NCI-H510A (cell line): ENCODE measurements around the gene SLC24A2.
"Not testable (repeated sequence)": the region's sequence is repeated elsewhere in the genome, so short reads cannot be mapped to it uniquely, and the experiment has no call there.

ENCODE experiments used
- DNase-seq: peaks from one replicate; lab custom pipeline; 2025; lab: John Stamatoyannopoulos, UW

The SLC24A2 gene

DNA sequence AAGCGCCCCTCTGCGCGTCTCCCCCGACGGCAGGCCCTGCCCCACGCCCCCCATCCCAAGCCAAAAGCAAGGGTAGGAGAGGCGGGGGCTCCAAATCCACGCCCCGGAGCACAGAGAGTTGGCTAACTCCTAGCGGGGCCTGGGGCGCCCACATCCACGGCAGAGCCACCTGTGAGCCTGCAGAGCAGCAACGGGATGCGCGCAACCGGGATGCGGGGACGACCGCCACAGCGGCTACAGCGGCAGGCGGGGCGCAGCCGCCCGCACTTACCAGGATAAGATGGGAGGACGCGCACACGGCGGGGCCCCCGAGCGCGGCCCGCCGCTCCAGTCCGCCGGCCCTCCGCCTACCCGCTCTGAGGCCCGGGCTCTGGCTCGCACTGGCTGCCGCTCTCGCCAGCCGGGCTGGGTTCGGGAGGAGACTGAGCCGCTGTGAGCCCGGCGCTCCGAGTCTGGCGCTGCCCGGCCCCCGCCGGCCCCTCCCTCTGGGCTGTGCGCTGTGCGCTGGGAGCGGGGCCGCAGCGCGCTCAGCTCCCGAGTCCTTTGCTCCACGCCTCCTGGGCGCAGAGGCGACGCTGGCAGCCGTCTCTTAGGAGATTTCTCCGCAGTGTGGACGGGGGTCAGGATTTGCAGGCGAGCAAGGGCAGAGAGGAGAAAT is at the start of gene SLC24A2:
SLC24A2 (minus strand) TSS at position 424 of the 658 bp plus-strand sequence.
- no peak for DNase-seq

DNA sequence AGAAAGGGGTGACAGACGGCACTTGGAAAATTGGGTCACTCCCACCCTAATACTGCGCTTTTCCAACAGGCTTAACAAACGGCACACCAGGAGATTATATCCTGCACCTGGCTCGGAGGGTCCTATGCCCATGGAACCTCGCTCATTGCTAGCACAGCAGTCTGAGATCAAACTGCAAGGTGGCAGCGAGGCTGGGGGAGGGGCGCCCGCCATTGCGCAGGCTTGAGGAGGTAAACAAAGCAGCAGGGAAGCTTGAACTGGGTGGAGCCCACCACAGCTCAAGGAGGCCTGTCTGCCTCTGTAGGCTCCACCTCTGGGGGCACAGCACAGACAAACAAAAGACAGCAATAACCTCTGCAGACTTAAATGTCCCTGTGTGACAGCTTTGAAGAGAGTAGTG is 44.5 kb upstream of the SLC24A2 start:
- DNase-seq = not testable (repeated sequence)

DNA sequence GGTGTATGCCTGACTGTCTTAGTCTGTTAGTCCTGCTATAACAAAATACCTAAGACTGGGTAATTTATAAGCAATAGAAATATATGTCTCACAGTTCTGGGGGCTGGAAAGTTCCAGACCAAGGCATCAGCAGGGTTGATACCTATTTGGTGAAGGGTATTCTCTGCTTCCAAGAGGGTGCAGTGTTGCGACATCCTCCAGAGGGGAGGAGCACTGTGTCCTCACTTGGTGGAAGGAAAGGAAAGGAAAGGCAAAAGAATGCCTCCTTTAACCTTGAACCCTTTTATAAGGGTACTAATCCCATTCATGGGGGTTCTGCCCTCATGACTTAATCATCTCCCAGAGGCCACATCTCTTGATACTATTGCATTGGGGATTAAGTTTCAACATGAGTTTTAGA is 42.0 kb upstream of the SLC24A2 start:
- no peak for DNase-seq

DNA sequence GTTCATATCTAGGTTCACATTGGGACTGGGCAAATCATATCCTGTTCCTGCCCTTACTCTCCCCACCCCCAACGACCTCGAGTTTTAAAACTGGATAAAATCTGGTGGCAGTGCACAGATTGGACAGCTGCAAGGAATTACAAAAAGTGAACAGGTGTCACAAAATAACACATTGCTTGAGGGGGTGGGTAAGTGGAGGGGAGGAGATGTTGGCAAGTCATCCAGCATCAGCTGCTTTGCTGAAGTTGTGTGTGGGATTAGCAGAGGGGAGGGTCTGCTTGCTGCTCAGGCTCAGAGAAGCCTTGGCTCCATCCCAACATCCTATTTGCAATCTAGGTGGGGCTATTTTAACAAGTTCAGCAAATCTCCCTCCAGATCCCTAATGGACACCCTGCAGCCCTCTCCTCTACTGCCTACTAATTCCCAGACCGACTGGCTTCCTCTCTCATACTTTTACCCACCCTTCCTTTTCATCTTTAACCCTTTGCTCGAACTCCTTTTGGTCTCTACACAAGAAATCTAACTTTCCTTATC is 39.8 kb upstream of the SLC24A2 start:
- DNase-seq = no peak

DNA sequence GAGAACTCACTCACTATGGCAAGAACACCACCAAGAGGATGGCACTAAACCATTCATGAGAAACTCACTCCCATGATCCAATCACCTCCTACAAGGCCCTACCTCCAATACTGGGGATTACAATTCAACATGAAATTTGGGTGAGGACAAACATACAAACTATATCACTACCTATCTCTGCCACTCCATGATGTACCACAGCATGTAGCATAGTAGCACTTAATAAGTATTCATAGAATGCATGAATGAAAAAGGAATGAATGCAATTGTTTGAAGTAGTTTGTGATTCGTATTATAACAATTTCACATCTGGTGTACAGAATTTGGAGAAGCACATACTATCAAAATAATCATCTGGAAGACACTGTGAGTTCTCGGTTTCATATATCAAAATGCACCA is 27.9 kb upstream of the SLC24A2 start:
- DNase-seq = no peak

DNA sequence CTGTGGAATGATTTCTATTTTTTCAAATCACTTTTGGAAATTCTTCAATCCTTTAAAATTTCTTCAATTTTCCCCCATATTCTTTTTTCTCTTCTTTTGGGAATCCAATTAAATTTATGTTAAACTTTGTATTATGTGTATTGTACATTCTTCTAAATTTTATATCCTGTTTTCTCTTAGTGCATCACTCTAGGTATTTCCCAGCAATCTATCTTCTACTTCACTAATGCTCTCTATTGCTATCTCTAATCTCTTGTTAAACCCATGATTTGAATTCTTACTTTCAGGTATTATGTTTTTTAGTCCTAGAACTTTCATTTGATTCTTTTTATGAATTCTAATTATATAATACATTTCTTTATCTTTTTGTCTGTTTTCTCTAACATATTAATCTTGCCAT is 23.4 kb upstream of the SLC24A2 start:
- DNase-seq = no peak

DNA sequence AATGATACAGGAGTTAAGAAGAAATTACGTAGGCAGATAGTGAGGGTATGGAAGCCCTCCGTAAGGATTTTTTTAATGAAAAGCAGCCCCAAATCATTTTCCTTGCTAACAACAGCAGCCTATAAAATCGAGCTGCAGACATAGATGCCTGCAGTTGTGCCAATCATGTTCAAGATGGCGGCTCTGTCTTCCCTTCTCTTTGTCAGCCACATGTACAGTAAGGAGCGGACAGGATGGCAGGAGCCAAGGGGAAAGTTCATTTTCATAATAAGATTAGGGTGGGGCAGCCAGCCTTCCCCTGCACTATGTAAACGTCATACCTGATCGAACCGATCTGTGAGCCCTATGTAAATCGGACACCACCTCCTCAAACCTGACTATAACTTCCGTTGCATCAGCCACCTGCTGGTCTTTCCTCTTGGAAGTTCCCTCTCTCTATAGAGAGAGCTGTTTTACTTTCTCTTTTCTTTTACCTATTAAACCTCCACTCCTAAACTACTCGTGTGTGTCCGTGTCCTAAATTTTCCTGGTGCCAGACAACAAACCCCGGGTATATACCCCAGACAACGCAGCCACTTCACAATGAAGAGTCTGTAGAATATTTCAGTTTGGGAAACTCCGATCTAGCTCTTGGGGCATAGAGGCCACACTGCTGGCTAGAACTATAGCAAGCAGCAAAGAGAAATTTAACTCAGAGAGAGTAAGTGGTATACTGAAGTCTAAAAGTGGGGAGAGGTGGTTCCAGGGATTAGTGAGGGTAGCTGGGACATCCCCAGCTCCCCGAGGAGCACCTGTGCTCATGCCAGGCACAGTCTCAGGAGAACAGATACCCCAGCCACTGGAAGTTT is 20.8 kb upstream of the SLC24A2 start:
- no peak for DNase-seq

DNA sequence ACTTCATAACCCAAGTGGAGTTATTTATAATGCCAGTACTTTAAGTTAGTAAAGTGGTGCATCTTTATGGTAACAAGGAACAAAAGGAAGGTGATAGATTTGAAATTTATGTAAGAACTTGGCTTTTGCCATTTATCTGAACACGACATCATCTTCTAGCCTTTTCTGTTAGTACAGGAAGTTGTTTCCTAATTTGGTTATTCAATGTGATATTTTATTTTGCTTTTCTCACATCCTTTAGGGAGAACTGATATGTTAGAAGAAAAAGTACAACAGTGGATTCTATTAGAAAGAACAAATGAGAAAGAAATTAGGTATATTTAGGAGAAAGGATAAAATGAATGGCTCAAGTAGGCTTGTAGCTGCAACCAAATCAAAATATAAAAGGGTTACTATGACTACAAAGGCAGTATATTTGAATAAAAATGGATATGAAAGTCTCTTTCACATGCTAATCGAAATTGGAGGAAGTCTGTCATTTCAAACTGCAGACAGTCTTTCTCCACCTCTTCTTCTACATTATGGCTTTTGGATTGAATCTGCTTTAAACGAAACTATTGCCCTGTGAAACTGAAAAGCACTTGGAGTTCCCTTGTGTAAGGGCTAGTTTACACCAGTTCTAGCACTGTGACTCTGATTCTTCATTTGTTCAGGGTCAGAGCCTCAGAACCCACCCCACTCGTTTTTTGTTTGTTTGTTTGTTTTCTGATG is 18.5 kb upstream of the SLC24A2 start:
- DNase-seq = no peak

DNA sequence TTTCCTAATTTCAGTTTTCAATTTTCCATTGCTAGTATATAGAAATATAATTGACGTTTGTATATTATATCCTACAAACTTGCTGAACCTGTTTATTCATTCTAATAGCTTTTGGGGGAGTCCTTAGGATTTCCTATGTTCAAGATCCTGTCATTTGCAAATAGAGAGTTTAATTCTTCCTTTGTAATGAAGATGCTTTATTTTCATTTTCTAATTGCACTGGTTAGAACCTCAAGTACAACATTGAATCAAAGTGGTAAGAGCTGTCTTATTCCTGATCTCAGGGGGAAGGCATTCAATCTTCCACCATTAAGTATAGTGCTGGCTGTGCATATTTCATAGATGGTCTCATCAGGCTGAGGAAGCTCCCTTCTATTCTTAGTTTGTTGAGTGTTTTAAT is 15.6 kb upstream of the SLC24A2 start:
- DNase-seq = no peak

DNA sequence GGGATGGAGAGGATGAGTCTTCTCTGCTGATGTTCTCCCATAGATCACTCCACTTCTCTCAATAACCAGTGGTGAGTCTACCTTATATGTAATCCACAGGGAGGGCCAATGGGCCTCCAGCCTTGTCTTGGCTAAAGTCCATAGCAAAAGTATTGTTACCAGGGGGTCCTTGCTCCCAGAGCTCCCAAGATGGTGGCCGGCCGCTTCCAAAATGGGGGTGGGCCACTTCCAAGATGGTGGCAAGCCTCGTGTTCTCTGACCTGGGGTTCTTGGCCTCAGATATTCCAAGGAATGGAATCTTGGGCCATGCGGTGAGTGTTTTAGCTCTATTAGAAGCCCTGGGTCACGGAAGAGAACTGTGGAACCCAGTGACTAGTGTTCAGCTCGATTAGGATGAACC is 12.0 kb upstream of the SLC24A2 start:
- no peak for DNase-seq

DNA sequence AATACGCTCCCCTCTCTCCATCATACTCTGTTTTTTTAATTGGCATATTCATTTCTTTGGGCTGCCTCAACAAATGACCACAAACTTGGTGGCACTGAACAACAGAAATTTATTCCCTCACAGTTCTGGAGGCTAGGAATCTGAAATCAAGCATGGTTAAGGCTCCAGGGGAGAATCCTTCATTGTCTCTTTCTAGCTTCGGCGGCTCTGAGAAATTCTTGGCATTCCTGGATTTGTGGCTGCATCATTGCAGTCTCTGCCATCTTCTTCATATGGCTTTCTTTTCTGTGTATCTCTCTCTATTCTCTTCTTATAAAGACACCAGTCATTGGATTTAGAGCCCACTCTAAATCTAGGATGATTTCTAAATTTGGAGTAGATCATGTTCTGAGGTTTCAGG is 10.9 kb upstream of the SLC24A2 start:
- no peak for DNase-seq

DNA sequence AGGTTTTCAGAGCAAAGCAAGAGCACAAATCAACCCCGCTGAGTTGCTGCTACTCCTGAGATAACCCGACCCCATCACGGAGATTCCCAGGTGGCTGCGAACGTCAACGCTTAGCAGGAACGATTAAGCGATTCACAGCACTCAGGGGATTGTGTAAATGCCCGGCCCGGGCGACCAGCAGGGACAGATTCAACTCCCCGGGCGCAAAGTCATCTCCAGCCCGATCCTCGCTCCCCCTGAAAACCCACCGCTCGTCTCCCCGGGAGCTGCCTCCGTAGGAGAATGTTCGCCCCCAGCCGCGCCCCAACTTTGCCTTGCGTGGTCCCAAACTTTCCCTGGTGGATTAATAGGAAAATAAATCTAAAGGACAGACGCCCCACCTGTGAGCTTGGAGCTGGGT is 685 bp downstream of the SLC24A2 start:
- no peak for DNase-seq

DNA sequence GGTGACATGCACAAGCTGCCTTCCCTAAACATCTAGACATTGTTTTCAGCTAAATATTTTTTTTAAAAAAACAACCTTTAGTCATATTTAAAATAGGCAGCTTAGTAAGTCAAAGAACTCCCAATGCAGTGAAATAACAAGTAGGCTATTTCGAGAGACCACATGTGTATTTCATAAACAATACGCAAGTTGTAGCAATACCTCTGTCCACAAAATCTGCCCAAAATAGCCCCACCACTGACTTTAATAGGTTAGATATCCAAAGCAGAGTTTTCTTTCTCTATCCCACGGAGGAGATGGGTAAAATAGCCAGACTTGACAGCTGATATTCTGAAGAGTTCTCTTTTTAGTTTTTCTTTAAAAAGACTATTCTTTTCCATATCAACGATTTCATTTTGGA is 1.2 kb downstream of the SLC24A2 start:
- DNase-seq = no peak

DNA sequence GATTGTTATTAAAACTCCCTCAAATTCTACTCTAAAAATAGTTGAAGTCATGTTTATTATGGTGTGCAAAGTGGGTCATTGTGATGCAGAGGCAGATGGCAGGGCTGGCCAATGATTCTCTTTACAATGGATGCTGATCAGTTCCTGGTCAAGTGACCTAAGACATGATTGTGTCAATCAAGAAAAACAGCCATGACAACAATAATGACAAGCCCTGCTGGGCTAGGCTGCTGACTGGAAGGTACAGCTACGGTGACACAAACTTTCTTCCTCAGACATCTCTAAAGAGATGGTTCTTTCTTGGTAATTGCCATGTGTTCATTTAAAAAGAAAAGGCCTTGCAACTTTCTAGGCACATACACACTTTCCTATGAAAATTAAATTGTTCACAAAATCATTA is 3.6 kb downstream of the SLC24A2 start:
- DNase-seq = no peak

DNA sequence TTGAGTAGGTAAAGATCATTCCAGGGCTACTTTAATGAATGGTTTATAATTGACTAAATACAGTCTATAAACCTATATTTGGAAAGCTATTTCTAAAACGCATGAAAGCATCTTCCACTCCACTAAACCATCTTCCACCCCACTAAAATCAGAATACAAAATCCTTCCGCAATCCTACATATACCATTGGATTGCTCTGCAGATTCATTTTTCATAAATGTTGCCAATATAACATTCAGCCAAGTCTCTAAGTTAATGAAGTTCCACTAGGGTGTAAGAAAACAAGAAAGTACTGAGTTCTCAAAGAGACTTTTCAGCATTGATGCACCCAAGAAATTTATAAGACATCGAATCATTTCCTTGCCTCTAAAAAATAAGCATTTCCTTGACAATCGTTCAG is 4.7 kb downstream of the SLC24A2 start:
- DNase-seq = no peak

DNA sequence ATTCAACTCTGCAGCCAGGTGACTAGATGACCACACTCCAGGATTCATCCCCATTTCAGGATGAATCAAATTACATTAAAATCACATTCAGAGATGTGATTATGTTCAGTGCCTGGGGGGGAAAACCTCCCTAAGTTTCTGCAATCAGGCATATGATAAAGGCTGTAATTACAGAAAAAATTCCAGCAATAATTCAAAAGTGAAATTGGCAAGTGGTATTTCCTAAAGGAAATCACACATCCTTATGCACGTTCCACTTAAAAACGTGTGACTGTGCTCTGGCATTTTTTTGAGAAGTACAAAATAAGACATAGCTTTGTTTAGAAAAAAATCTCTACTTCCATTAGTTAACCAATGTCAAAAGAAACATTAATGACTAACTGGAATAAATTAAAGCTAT is 5.3 kb downstream of the SLC24A2 start:
- DNase-seq = no peak

DNA sequence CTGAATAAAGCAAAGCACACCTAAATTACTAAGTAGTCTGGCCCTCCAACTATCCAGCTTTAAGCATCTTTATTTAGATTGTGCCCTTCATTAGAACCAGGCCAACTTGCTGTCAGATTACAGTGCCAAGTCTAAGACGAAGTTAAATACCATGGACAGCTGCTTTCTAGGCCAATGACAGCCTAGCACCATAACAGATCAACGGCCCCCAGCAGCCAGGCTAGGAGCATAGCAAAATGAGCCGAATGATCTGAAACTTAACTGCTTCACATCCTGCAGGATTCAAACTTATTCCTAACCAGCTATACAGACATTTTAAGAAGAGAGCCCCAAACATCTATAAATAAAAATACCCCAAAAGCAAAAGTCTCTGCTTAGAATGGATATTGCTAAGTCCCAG is 6.8 kb downstream of the SLC24A2 start:
- no peak for DNase-seq

DNA sequence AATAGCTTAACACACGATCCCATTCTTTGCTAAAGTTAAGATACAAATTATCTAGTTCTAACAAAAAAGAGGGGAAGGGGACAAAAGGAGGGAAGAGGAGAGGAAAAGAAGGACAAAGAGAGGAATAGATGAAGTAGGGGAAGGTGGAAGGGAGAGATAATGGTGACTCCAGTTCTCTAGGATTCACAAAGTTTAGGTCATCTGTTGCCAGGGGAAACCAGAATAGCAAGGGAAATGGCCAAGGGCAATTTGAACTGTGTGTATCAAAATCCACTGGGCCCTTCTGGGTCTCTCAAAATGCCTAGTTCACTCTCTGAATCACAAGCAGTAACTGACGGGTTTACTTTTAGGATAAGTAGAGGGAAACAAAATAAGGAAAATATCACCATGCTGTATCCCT is 7.6 kb downstream of the SLC24A2 start:
- no peak for DNase-seq

DNA sequence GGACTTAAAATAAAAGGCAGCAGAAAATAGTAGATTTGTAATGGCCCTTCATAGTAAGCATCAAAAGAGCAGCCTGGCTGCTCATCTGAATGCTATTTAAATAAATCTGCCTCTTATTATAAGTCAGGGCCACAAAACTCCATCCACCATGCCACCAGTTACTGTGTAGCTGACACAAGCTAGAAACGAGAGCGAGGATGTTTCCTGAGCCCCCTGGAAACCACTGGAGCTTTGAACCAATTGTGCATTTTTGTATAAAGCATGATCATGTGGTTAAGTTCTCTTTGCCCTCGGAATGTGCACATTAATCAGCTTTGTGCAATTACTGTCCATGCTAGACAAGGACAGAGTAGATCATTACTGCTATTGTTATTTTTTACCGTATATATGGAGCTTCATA is 17.4 kb downstream of the SLC24A2 start:
- DNase-seq = no peak

DNA sequence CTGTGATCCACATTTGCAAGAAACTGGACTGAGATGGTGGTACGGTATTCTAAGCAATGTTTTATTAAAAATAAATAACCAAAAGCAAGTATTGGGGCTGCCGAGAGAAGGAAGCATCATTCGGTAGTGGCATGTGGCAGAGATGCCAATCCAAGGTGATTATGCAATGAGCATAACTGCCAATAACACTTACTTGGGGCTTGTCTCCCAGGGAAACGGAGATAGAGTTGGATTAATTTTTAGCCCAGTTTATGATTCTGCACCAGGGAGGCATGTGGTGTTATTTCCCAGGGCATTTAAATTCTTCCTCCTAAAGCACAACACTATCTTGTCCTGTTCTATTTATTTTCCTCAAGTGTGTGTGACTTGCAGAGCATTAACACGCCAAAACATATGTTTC is 17.9 kb downstream of the SLC24A2 start:
- no peak for DNase-seq

DNA sequence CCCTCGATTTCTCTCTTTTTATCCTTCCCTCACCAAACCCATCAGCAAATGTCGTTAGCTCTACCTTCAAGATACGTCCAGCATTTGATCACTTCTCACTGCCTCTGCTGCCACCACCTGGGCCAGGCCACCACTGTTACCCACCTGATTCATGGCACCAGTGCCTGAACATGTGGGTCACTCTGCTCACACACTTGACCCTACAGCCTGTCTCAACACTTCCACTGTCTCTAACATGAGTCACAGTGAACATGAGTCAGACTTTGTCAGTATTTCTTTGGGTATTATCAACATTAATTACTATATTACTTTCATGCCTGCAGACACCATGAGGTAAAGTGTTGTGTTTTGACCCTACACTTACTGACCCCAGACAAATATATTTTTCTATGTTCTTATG is 19.6 kb downstream of the SLC24A2 start:
- DNase-seq = no peak

DNA sequence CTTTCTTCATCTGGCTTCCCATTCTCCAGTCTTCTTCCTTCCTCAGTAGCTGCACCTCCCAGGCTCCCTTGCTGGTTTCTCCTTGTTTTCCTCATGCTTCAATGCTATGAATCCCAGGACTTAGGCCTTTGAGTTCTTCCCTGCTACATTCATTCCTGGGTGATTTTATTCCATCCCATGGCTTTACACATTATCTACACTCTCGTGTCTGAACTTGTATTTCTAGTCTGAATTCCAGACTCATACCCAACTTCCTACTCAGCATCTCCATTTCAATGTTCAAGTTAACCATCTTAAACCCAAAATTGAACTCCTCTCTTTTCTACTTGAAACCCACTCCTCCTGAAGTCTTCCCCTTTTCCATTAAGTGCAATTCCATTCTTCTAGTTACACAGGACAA is 20.0 kb downstream of the SLC24A2 start:
- DNase-seq = no peak

DNA sequence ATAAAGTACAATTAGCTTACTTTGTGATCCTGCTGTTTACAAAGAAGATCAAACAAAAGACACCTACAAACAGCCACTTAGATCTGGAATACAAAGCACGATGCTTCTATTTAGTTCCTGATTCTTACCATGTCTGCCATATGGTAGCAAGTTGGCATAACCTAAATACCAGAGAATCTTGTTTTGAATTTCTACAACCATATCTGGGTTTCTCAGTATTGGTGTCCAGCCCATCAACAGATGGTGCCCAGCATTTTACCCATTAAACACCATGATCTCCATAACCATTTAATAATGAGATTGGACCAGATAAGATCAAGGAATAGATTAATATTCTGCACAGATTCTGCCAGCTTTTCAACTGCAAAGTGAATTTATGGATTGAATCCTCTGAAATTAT is 29.8 kb downstream of the SLC24A2 start:
- no peak for DNase-seq
